C4-2B (cell line): ENCODE measurements around the gene TTYH3.

Source experiments
- CTCF ChIP-seq: fragments of 450-650 bp; conservative IDR thresholded peaks from 2 replicates; pipeline ENCODE4 v1.5.1; 2017; ENCODE audit warnings: mild to moderate bottlenecking
- ZFX ChIP-seq: fragments of 450-650 bp; IDR thresholded peaks from 2 replicates; pipeline ENCODE4 v1.6.1; 2017

GRCh38 chr7:2658941-2659340, 27.2 kb downstream of the TTYH3 start:
- TF ChIP-seq CTCF (no peak), ZFX (no peak)
